Right lobe of liver (tissue), 6 donors: ENCODE data around the gene WDFY4. TPM values are rescaled to one million over a fixed set of nuclear protein-coding genes. Genes with fewer than 3 reads are reported as not detected.

Experiments used
- ATAC-seq, 4 donors: fragments of 200-7000 bp; cut with Tn5 transposase; one replicate each; pipeline ENCODE4 v1.9.1; 2020; ENCODE audit warnings: mild to moderate bottlenecking in 4 of 4, moderate library complexity in 4 of 4
- DNase-seq, 3 donors: peaks; one replicate each; pipeline ENCODE4 v3.0.0-alpha.2; 2020
- H3K27ac ChIP-seq, 3 donors: fragments of 200-600 bp; one replicate each; pipeline ENCODE4 v1.8.0; 2022
- H3K27me3 ChIP-seq, 2 donors: fragments of 200-600 bp; one replicate each; pipeline ENCODE4 v1.8.0; 2022
- H3K36me3 ChIP-seq, 4 donors: fragments of 200-600 bp; sonication (generic) in 1 of 4; one replicate each; pipeline versions ENCODE4 v1.5.1 to v1.8.0; 2017 to 2022; ENCODE audit warnings: control low read depth in 1 of 4
- H3K4me1 ChIP-seq, 4 donors: fragments of 200-600 bp; sonication (generic) in 1 of 4; one replicate each; pipeline versions ENCODE4 v1.5.1 to v1.8.0; 2017 to 2022; ENCODE audit warnings: control low read depth in 1 of 4
- H3K4me3 ChIP-seq, 3 donors: fragments of 200-600 bp; one replicate each; pipeline ENCODE4 v1.8.0; 2022
- H3K9me3 ChIP-seq, 4 donors: fragments of 200-600 bp; sonication (generic) in 1 of 4; one replicate each; pipeline versions ENCODE4 v1.5.1 to v1.8.0; 2017 to 2022; ENCODE audit warnings: control low read depth in 1 of 4
- POLR2A ChIP-seq: fragments of 450-650 bp; IDR thresholded peaks from one replicate; pipeline ENCODE4 v1.6.1; 2017; ENCODE audit warnings: antibody characterized with exemption, mild to moderate bottlenecking
- WGBS: methylation state at CpG from one replicate; pipeline ENCODE4 v1.1.6; 2018; ENCODE audit warnings: low coverage, low lambda C conversion rate; ENCODE audit not compliant: insufficient coverage; ENCODE audit errors: missing lambda C conversion rate; 5-methylcytosine and 5-hydroxymethylcytosine counted together
- intact Hi-C, 2 donors: fragments of 100-400 bp; cut with DNase I; formaldehyde crosslinking; loops; one replicate each; pipeline versions ENCODE4 v1.11.2 to v1.14.1; 2022
- total RNA-seq, 6 experiments: library from RNA; depleted of rRNA in 2 of 6; stranded (reverse); fragments of >200 nt in 2 of 6; fragmentation: NEBNext Ultra II Directional in 3 of 6; extraction: Animal tissue kit (Norgen Biotek cat#: 25700) in 3 of 6; gene quantifications; one replicate each; pipeline versions ENCODE4 v1.1.0 to v1.2.4, GENCODE V29; 2016 to 2023
- TF ChIP-seq, protein P1 (sequence below), 4 donors: fragments of 200-600 bp in 3 of 4; fragments of 450-650 bp in 1 of 4; IDR thresholded peaks; one replicate each; pipeline versions ENCODE4 v1.5.1 to v1.8.0; 2016 to 2022; ENCODE audit warnings: antibody characterized with exemption in 4 of 4, mild to moderate bottlenecking in 2 of 4
- donor health status: DM: no; HTN: yes; CAD: no.
- donor health status: DM: no; HTN: no; CAD: no.
- donor health status: DM: no; HTN: no; CAD: no.
- donor health status: DM: no; HTN: yes; CAD: no.
- donor health status: DM: no; HTN: yes; CAD: no.

WDFY4 gene
- total RNA-seq, 6 experiments from 2014 or later, result 1.4 to 4.1 (median 1.9) TPM

GRCh38 chr10:48937796-48938195, 253.1 kb downstream of the WDFY4 start:
- ATAC-seq, result no peak
- WGBS, result 86% methylated on average over 1 of the region's 3 CpGs
- Histone ChIP-seq H3K9me3 (no peaks in the 10 kb centered on the region), H3K27me3 (no peaks in the 10 kb centered on the region), H3K36me3 (no peaks in the 10 kb centered on the region), H3K4me3 (no peak overlapping the region), H3K4me1 (no peaks in the 10 kb centered on the region), H3K27ac (no peak overlapping the region)
- no peak for TF ChIP-seq POLR2A
- TF ChIP-seq, protein P1, sequence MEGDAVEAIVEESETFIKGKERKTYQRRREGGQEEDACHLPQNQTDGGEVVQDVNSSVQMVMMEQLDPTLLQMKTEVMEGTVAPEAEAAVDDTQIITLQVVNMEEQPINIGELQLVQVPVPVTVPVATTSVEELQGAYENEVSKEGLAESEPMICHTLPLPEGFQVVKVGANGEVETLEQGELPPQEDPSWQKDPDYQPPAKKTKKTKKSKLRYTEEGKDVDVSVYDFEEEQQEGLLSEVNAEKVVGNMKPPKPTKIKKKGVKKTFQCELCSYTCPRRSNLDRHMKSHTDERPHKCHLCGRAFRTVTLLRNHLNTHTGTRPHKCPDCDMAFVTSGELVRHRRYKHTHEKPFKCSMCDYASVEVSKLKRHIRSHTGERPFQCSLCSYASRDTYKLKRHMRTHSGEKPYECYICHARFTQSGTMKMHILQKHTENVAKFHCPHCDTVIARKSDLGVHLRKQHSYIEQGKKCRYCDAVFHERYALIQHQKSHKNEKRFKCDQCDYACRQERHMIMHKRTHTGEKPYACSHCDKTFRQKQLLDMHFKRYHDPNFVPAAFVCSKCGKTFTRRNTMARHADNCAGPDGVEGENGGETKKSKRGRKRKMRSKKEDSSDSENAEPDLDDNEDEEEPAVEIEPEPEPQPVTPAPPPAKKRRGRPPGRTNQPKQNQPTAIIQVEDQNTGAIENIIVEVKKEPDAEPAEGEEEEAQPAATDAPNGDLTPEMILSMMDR (IDR thresholded peaks at IDR 0.05), result no peak
- intact Hi-C loops, result no loop called here
- DNase-seq, result no peak

DNA sequence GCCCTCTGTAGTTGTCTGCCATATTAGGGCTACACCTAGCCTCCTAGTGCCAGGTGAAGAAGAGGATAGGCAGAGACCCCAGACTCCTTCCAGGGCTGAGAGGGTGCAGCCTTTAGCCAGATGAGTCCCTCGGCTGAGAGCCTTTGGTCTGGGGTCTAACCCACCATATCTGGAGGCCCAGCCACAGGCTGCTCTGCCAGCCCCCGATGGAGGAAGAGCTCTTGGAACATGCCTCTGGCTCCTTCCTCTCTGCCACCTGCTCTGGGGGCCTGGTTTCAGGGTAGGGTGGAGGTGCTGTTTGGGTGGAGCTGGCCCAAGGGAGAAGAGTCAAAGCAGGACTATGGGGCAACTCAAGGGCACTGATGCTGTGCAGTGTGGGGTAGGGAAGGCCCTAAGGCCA, 253.6 kb downstream of the WDFY4 start:
- DNase-seq, result no peak
- ATAC-seq, result no peak
- no peaks in the 10 kb centered on the region for H3K4me1 ChIP-seq
- H3K27ac ChIP-seq, result no peak overlapping the region
- WGBS, result 20% methylated on average over 1 of the region's 2 CpGs
- H3K27me3 ChIP-seq, result no peaks in the 10 kb centered on the region
- no peaks in the 10 kb centered on the region for H3K9me3 ChIP-seq
- H3K4me3 ChIP-seq, result no peak overlapping the region
- H3K36me3 ChIP-seq, result no peaks in the 10 kb centered on the region
- no peak for TF ChIP-seq POLR2A
- TF ChIP-seq, protein P1 (IDR thresholded peaks at IDR 0.05), result no peak
- intact Hi-C loops, result no loop called here

- Histone ChIP-seq H3K9me3 (no peaks in the 10 kb centered on the region), H3K27ac (no peak overlapping the region), H3K4me3 (no peak overlapping the region), H3K36me3 (no peaks in the 10 kb centered on the region), H3K27me3 (no peaks in the 10 kb centered on the region), H3K4me1 (no peaks in the 10 kb centered on the region)
- TF ChIP-seq, protein P1 (IDR thresholded peaks at IDR 0.05), result no peak
- no peak for TF ChIP-seq POLR2A
- ATAC-seq (no peak), DNase-seq (no peak)
- 0% methylated on average over 1 of the region's 6 CpGs for WGBS
- intact Hi-C loops, result no loop called here
Observed at GRCh38 chr10:48938990-48939536, 254.4 kb downstream of the WDFY4 start.

DNA sequence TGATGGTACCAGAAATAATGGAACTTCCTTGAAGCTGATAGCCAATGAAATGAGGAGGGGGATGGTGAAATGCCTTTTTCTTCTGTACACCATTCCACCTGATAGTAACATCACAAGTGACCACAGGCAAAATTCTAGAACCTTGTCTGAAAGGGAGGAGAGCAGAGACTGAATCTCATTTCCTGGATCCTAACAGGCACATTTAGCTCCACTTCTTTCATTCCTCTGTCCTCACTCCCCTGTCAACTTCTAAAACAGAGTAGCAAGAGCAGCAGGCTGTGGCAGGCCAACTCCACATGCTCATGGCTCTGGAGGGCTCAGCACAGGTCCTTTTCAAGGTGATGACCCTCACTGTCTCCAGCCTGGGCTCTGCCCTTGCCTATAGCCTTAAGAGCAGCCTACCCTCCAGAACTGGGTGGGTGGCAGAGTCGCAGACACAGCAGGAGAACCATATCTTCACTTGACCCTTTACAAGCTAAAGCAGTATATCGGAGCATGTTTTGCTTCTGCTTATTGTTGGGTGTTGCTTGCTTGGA, 255.2 kb downstream of the WDFY4 start, which contains the start of gene LRRC18:
Gene LRRC18, minus strand, starts transcription at position 51 of the 536 bp plus-strand sequence. CDS start 25,685 bp downstream, outside the sequence.
- intact Hi-C loops, result no loop called here
- Histone ChIP-seq H3K9me3 (no peaks in the 10 kb centered on the region), H3K36me3 (no peaks in the 10 kb centered on the region), H3K27ac (no peak within 1 kb of the TSS), H3K4me3 (no peak within 1 kb of the TSS), H3K27me3 (no peaks in the 10 kb centered on the region), H3K4me1 (no peaks in the 10 kb centered on the region)
- ATAC-seq, result no peak
- 71% methylated on average over 1 of the region's 2 CpGs for WGBS
- no peak for DNase-seq
- TF ChIP-seq POLR2A, result no peak
- TF ChIP-seq, protein P1 (IDR thresholded peaks at IDR 0.05), result no peak
